K562 (cell line): ENCODE data around the gene TCF23.

Experiments used
- HNRNPH1 ChIP-seq: fragments of 200-400 bp; formaldehyde crosslinking; optimal IDR thresholded peaks from 2 replicates; pipeline ENCODE3; 2017; ENCODE audit warnings: low read depth, mild to moderate bottlenecking, low read length, moderate library complexity
- SMARCA5 ChIP-seq: fragments of 450-650 bp; IDR thresholded peaks from 2 replicates; pipeline ENCODE4 v1.6.1; 2016

- TF ChIP-seq SMARCA5 (no peak), HNRNPH1 (no peak)
Observed at GRCh38 chr2:27148801-27149439, at the start of gene TCF23.
